Measurements from ENCODE around the gene AVPI1. TPM values are rescaled to one million over a fixed set of nuclear protein-coding genes. Genes with fewer than 3 reads are reported as not detected.

AVPI1 gene
- total and polyA plus RNA-seq, 2 of the 13 experiments (the other 11 are each of a cell fraction or from before 2014, with no cell fraction given), result 39.8 to 61.2 TPM

- TF ChIP-seq ZGPAT (CRISPR knock-in tag; IDR thresholded peaks at IDR 0.05) (0 out of 2 replicates have a peak, but pooled peaks have one; percentile 33), ERF (CRISPR knock-in tag; IDR thresholded peaks at IDR 0.05) (peak; percentile 39; the same call in 1 of the 2 replicates), IKZF5 (CRISPR knock-in tag; IDR thresholded peaks at IDR 0.05) (peak; percentile 55; the same call in 1 of the 2 replicates), IRF2 (CRISPR knock-in tag; IDR thresholded peaks at IDR 0.05) (peak; percentile 40; the same call in 1 of the 2 replicates), ZMYM3 (CRISPR knock-in tag; IDR thresholded peaks at IDR 0.05) (0 out of 2 replicates have a peak, but pooled peaks have one; percentile 31), ZNF512 (CRISPR knock-in tag; IDR thresholded peaks at IDR 0.05) (no peak), RAD21 (CRISPR knock-in tag; IDR thresholded peaks at IDR 0.05) (peak; percentile 75), ZNF770 (CRISPR knock-in tag; IDR thresholded peaks at IDR 0.05) (peak; percentile 59), ZBTB40 (IDR thresholded peaks at IDR 0.05) (no peak), ZBTB40 (CRISPR knock-in tag; IDR thresholded peaks at IDR 0.05) (no peak), XRCC5 (optimal IDR thresholded peaks at IDR 0.05; ENCODE audit: low read length) (peak; percentile 56)
Observed at GRCh38 chr10:97701438-97702069, 14.5 kb upstream of the AVPI1 start (continued).

All from HepG2 (cell line).